ENCODE data around the gene BNC1. TPM values are rescaled to one million over a fixed set of nuclear protein-coding genes. Genes with fewer than 3 reads are reported as not detected.

BNC1 gene
- total RNA-seq (2022; extraction: Qiagen RNA extraction; ENCODE audit: low read depth) = 0.78 to 1.2 TPM (median 0.98 TPM) in 5 replicates

DNA sequence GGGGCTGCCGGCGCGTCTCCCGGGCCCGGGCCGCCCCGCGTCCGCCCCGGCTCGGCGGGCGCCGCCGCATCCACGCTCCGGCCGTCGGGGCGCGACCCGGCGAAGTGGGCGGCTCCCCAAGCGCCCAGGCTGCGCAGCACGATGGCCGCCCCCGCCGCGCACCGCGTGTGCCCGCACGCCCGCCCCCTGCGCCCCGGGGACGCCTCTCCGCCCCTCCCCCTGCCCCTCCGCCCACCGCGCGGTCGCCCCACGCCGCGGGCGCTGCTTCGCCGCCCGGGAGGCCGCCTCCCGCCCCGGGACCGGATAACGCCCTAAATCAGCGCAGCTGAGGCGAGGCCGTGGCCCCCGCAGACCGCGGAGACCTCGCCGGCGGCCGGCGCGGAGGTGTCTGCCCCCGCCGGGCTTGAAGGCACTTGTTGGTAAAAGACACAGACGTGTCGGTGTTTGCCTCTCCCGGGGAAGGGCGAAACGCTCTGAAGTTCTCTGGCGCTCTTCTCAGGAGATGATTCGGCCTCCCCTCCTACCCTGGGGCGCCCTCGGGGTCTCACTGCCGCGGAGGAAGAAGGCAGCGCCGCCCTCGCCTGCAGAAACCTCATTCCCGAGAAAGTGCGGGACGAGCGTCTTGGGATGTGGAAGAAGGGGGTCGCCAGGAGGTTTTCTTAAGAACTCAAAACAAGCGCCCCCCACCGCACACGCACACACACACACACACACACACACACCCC, at the start of gene BNC1:
BNC1 (minus strand) TSS at position 106 of the 725 bp plus-strand sequence; CDS start at position 70, 36 bp downstream.

GRCh38 chr15:83207660-83208366, 76.7 kb downstream of the BNC1 start, which contains the start of gene HDGFL3:
Gene HDGFL3 (minus strand): TSS chr15:83207823. CDS start chr15:83207414, 409 bp downstream.

Other genes starting within 250 kb of the BNC1 start
- 43.5 to 63.4 TPM (median 57.0 TPM) in 5 replicates for gene BTBD1, start 217.4 kb downstream of the BNC1 start, total RNA-seq (2022; extraction: Qiagen RNA extraction; ENCODE audit: low read depth)
- 0.09 to 0.35 TPM (median 0.11 TPM) in 4 of 5 replicates, not detected in the other for gene TM6SF1, start 177.0 kb downstream of the BNC1 start, total RNA-seq (2022; extraction: Qiagen RNA extraction; ENCODE audit: low read depth)
- gene HDGFL3, start 76.8 kb downstream of the BNC1 start, total RNA-seq (2022; extraction: Qiagen RNA extraction; ENCODE audit: low read depth) = 38.1 to 64.9 TPM (median 52.9 TPM) in 5 replicates
- gene SH3GL3, start 162.7 kb upstream of the BNC1 start, total RNA-seq (2022; extraction: Qiagen RNA extraction; ENCODE audit: low read depth) = 0.15 to 0.64 TPM (median 0.59 TPM) in 5 replicates

All from A549 treated with GW870086 at 1 μM for 4 hours (cell line).